K562 (cell line): ENCODE measurements around the gene EML6. TPM values are rescaled to one million over a fixed set of nuclear protein-coding genes. Genes with fewer than 3 reads are reported as not detected.

Experiments
- C11orf30 ChIP-seq: fragments of 450-650 bp; IDR thresholded peaks from 2 replicates; pipeline ENCODE4 v1.6.1; 2016; ENCODE audit warnings: low read depth, mild to moderate bottlenecking
- ELF4 ChIP-seq: fragments of 450-650 bp; formaldehyde crosslinking; IDR thresholded peaks from 2 replicates; pipeline ENCODE4 v1.4.0; 2022; ENCODE audit warnings: missing genetic modification characterization
- ESRRA ChIP-seq: fragments of 450-650 bp; IDR thresholded peaks from 2 replicates; pipeline ENCODE4 v1.6.1; 2014; ENCODE audit warnings: low read depth, mild to moderate bottlenecking, moderate library complexity, borderline replicate concordance
- FOXJ2 ChIP-seq: fragments of 200-800 bp; sonication (Bioruptor generic); IDR thresholded peaks from 2 replicates; pipeline ENCODE4 v1.6.1; 2016; ENCODE audit warnings: missing genetic modification characterization, missing compliant biosample characterization
- HMGN3 ChIP-seq: IDR thresholded peaks from 2 replicates; pipeline ENCODE4 v1.6.1; 2011; ENCODE audit warnings: borderline replicate concordance, low read depth, mild to moderate bottlenecking, mixed read lengths, low read length; ENCODE audit not compliant: insufficient read length; ENCODE audit errors: extremely low read depth
- PHF20 ChIP-seq: fragments of 450-650 bp; IDR thresholded peaks from 2 replicates; pipeline ENCODE4 v1.6.1; 2018; ENCODE audit not compliant: partially characterized antibody
- PHF21A ChIP-seq: fragments of 450-650 bp; IDR thresholded peaks from 2 replicates; pipeline ENCODE4 v1.6.1; 2017; ENCODE audit warnings: low read depth, borderline replicate concordance
- POLR2A ChIP-seq: fragments of 450-650 bp; conservative IDR thresholded peaks from 2 replicates; pipeline ENCODE4 v1.6.1; 2016
- STAG1 ChIP-seq: sonication (generic); formaldehyde crosslinking; IDR thresholded peaks from 2 replicates; pipeline ENCODE4 v1.5.0; 2020; ENCODE audit warnings: missing genetic modification reagents, borderline replicate concordance
- TAF7 ChIP-seq: fragments of 450-650 bp; IDR thresholded peaks from 2 replicates; pipeline ENCODE4 v1.6.1; 2016; ENCODE audit warnings: missing genetic modification characterization, missing compliant biosample characterization
- TARDBP ChIP-seq: fragments of 450-650 bp; IDR thresholded peaks from 2 replicates; pipeline ENCODE4 v1.6.1; 2016
- ZBTB34 ChIP-seq: fragments of 250-450 bp; sonication (Bioruptor Pico); IDR thresholded peaks from 2 replicates; pipeline ENCODE4 v1.8.0; 2021; ENCODE audit warnings: mild to moderate bottlenecking, moderate library complexity
- ZNF143 ChIP-seq: sonication (generic); formaldehyde crosslinking; IDR thresholded peaks from 2 replicates; pipeline ENCODE4 v1.9.0; 2022; ENCODE audit warnings: mild to moderate bottlenecking, missing genetic modification reagents
- ZNF717 ChIP-seq: fragments of 250-450 bp; sonication (Bioruptor Pico); IDR thresholded peaks from 2 replicates; pipeline ENCODE4 v1.5.0; 2021
- ZSCAN32 ChIP-seq: fragments of 450-650 bp; formaldehyde crosslinking; IDR thresholded peaks from 2 replicates; pipeline ENCODE4 v1.4.0; 2020; ENCODE audit warnings: mild to moderate bottlenecking, moderate library complexity
- polyA plus RNA-seq, 8 experiments: library from polyadenylated mRNA; depleted of rRNA in 4 of 8; stranded (reverse) in 5 of 8; unstranded in 3 of 8; fragments of >200 nt; fragmentation: Nextera tagmentation in 2 of 8; fragmentation: Illumina TruSeq in 1 of 8; extraction: Ambion mirVana in 2 of 8; extraction: Trizol in 1 of 8; gene quantifications; 2 replicates each; pipeline versions ENCODE4 v1.2.1 to v1.2.3, GENCODE V29; 2011 to 2014; ENCODE audit warnings: inconsistent platforms in 1 of 8, missing spikeins in 1 of 8
- total RNA-seq, 7 experiments: library from RNA; depleted of rRNA in 6 of 7; stranded (reverse); fragments of >200 nt in 6 of 7; fragmentation: Illumina TruSeq in 2 of 7; extraction: Trizol in 2 of 7; gene quantifications; 2 replicates each; pipeline versions ENCODE4 v1.2.1 to v1.2.3, GENCODE V29; 2011 to 2021; ENCODE audit warnings: low replicate concordance in 1 of 7
- TF ChIP-seq, protein P1 (sequence below): fragments of 450-650 bp; IDR thresholded peaks from 2 replicates; pipeline ENCODE4 v1.6.1; 2016; ENCODE audit warnings: borderline replicate concordance
- TF ChIP-seq, protein P2 (sequence below): fragments of 450-650 bp; IDR thresholded peaks from 2 replicates; pipeline ENCODE4 v1.6.1; 2016
- TF ChIP-seq, protein P3 (sequence below): fragments of 450-650 bp; conservative IDR thresholded peaks from 2 replicates; pipeline ENCODE4 v1.6.1; 2016; ENCODE audit warnings: missing genetic modification characterization, low read depth, mild to moderate bottlenecking, missing compliant biosample characterization, moderate library complexity
- TF ChIP-seq, protein P4 (sequence below): sonication (generic); formaldehyde crosslinking; IDR thresholded peaks from 2 replicates; pipeline ENCODE4 v1.8.0; 2022; ENCODE audit warnings: missing genetic modification reagents, mild to moderate bottlenecking, borderline replicate concordance

Gene EML6
- total and polyA plus RNA-seq, 9 of the 15 experiments (the other 6 are each of a cell fraction or from before 2014, with no cell fraction given) = 0.07 to 0.56 (median 0.25) TPM

GRCh38 chr2:54723131-54723995 lies at the start of gene EML6 (continued):
- no peak for TF ChIP-seq ZBTB34
- TF ChIP-seq TAF7 (tag) = no peak
- TF ChIP-seq, protein P1, sequence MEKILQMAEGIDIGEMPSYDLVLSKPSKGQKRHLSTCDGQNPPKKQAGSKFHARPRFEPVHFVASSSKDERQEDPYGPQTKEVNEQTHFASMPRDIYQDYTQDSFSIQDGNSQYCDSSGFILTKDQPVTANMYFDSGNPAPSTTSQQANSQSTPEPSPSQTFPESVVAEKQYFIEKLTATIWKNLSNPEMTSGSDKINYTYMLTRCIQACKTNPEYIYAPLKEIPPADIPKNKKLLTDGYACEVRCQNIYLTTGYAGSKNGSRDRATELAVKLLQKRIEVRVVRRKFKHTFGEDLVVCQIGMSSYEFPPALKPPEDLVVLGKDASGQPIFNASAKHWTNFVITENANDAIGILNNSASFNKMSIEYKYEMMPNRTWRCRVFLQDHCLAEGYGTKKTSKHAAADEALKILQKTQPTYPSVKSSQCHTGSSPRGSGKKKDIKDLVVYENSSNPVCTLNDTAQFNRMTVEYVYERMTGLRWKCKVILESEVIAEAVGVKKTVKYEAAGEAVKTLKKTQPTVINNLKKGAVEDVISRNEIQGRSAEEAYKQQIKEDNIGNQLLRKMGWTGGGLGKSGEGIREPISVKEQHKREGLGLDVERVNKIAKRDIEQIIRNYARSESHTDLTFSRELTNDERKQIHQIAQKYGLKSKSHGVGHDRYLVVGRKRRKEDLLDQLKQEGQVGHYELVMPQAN = no peak; the same call in 1 of the 2 replicates
- peak; percentile 27 for TF ChIP-seq PHF20
- peak; percentile 74; the same call in 1 of the 2 replicates for TF ChIP-seq FOXJ2
- no peak for TF ChIP-seq ELF4 (CRISPR knock-in tag)
- no peak for TF ChIP-seq STAG1 (CRISPR knock-in tag)
- TF ChIP-seq, protein P2, sequence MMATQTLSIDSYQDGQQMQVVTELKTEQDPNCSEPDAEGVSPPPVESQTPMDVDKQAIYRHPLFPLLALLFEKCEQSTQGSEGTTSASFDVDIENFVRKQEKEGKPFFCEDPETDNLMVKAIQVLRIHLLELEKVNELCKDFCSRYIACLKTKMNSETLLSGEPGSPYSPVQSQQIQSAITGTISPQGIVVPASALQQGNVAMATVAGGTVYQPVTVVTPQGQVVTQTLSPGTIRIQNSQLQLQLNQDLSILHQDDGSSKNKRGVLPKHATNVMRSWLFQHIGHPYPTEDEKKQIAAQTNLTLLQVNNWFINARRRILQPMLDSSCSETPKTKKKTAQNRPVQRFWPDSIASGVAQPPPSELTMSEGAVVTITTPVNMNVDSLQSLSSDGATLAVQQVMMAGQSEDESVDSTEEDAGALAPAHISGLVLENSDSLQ = peak; percentile 64; the same call in 1 of the 2 replicates
- peak; percentile 73 for TF ChIP-seq HMGN3
- TF ChIP-seq ZNF143 (CRISPR knock-in tag) = peak; percentile 99
- TF ChIP-seq ESRRA = peak; percentile 61
- TF ChIP-seq PHF21A = no peak
- TF ChIP-seq ZNF717 = no peak
- TF ChIP-seq, protein P3, sequence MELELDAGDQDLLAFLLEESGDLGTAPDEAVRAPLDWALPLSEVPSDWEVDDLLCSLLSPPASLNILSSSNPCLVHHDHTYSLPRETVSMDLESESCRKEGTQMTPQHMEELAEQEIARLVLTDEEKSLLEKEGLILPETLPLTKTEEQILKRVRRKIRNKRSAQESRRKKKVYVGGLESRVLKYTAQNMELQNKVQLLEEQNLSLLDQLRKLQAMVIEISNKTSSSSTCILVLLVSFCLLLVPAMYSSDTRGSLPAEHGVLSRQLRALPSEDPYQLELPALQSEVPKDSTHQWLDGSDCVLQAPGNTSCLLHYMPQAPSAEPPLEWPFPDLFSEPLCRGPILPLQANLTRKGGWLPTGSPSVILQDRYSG (tag) = no peak
- TF ChIP-seq C11orf30 = no peak
- 0 out of 2 replicates have a peak, but pooled peaks have one; percentile 50 for TF ChIP-seq TARDBP
- TF ChIP-seq, protein P4, sequence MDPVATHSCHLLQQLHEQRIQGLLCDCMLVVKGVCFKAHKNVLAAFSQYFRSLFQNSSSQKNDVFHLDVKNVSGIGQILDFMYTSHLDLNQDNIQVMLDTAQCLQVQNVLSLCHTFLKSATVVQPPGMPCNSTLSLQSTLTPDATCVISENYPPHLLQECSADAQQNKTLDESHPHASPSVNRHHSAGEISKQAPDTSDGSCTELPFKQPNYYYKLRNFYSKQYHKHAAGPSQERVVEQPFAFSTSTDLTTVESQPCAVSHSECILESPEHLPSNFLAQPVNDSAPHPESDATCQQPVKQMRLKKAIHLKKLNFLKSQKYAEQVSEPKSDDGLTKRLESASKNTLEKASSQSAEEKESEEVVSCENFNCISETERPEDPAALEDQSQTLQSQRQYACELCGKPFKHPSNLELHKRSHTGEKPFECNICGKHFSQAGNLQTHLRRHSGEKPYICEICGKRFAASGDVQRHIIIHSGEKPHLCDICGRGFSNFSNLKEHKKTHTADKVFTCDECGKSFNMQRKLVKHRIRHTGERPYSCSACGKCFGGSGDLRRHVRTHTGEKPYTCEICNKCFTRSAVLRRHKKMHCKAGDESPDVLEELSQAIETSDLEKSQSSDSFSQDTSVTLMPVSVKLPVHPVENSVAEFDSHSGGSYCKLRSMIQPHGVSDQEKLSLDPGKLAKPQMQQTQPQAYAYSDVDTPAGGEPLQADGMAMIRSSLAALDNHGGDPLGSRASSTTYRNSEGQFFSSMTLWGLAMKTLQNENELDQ (CRISPR knock-in tag) = no peak
- peak; percentile 80 for TF ChIP-seq POLR2A
- no peak for TF ChIP-seq ZSCAN32 (CRISPR knock-in tag)
